ENCODE measurements around the gene FSD1L. TPM values are rescaled to one million over a fixed set of nuclear protein-coding genes. Genes with fewer than 3 reads are reported as not detected.

Gene FSD1L
- polyA plus RNA-seq, 2 of the 4 experiments (the other 2 are of a cell fraction): 3.2 to 8.5 TPM

DNA sequence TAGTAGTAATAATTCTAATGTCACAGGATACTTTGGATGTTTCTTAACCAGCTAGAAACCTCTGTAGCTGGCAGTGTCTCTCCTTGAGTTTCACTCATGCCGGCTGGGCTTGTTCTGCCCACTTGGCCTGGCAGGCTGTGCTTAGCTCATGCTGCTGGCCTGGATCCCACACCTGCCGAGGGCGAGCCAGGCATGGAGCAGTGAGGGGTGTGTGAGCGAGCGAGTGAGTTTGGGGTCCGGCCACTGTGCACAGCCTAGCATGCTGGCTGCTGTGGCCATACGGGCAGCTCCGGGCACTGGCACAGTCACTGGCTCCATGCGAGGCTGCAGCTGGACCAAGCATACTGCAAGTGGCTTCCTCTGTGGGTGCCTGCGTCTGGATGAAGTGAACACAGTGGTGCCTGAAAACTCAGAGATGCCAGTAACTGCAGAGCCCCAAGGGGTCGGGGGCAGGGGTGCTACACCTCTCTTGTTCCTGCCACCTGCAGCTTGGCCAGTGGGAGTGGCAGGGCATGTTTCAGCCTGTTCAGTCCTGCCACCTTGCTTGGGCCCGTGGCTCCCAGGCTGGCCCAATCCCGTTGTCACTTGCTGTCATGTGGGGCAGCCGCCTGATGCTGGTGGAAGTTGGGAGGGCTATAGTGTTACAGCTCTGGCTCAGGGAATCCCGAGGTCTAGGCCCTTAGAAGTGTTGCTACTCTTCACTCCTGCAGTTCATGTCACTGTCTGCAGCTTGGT, 9.9 kb downstream of the FSD1L start:
- no peaks in the 10 kb centered on the region for H3K9me3 ChIP-seq
- TF ChIP-seq, protein P1, sequence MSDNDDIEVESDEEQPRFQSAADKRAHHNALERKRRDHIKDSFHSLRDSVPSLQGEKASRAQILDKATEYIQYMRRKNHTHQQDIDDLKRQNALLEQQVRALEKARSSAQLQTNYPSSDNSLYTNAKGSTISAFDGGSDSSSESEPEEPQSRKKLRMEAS (IDR thresholded peaks at IDR 0.05): no peak
- no peak overlapping the region for H3K4me2 ChIP-seq
- no peak overlapping the region for H3K27ac ChIP-seq
- ChIA-PET CTCF (interaction anchor here (0.7 to 1.6 kb wide), 2 partner anchors 10 to 43 kb away, joined by 3 read pairs; no protein-coding TSS in a partner anchor), POLR2A (interaction anchor here (1.1 kb wide), 1 partner anchor 11 kb away, joined by 3 read pairs; no protein-coding TSS in a partner anchor)
- FAIRE-seq (no peak), DNase-seq (ENCODE audit: low read depth in 1 of 2, low spot score in 1 of 2) (no peak), ATAC-seq (no peak; a peak in 1 of 6 replicates)
- no peak overlapping the region for H3K4me3 ChIP-seq
- no peaks in the 10 kb centered on the region for H3K4me1 ChIP-seq
- WGBS (ENCODE audit: missing lambda C conversion rate): 94% methylated on average over 11 of the region's 15 CpGs

DNA sequence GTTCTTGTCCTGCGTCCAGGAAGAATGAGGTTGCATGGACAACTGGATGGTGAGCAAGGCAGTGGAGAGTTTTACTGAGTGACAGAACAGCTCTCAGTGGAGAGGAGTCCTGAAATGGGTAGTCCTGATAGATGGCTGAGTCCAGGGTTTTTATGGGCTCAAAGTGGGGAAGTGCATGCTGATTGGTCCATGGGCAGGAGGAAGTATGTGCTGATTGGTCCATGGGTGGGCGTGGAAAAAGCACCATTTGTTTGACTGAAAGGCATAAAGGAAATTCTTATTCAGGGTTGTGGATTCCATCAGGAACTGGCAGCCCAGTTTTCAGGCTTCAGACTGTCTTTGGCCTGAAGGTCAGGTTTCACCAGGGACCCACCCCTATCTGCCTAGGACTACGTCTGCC, 10.6 kb downstream of the FSD1L start:
- no peak overlapping the region for H3K4me2 ChIP-seq
- POLR2A ChIA-PET: no interaction called here
- ATAC-seq (peak in 1 of 2 experiments; percentile 44; a peak in 2 of 6 replicates), FAIRE-seq (no peak), DNase-seq (ENCODE audit: low read depth in 1 of 2, low spot score in 1 of 2) (no peak)
- TF ChIP-seq FOSB (CRISPR knock-in tag; IDR thresholded peaks at IDR 0.05): no peak
- TF ChIP-seq EP300 (IDR thresholded peaks at IDR 0.05): no peak
- TF ChIP-seq, protein P2, sequence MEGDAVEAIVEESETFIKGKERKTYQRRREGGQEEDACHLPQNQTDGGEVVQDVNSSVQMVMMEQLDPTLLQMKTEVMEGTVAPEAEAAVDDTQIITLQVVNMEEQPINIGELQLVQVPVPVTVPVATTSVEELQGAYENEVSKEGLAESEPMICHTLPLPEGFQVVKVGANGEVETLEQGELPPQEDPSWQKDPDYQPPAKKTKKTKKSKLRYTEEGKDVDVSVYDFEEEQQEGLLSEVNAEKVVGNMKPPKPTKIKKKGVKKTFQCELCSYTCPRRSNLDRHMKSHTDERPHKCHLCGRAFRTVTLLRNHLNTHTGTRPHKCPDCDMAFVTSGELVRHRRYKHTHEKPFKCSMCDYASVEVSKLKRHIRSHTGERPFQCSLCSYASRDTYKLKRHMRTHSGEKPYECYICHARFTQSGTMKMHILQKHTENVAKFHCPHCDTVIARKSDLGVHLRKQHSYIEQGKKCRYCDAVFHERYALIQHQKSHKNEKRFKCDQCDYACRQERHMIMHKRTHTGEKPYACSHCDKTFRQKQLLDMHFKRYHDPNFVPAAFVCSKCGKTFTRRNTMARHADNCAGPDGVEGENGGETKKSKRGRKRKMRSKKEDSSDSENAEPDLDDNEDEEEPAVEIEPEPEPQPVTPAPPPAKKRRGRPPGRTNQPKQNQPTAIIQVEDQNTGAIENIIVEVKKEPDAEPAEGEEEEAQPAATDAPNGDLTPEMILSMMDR (IDR thresholded peaks at IDR 0.05): no peak
- TF ChIP-seq ZC3H11A (IDR thresholded peaks at IDR 0.05): no peak
- TF ChIP-seq, protein P3, sequence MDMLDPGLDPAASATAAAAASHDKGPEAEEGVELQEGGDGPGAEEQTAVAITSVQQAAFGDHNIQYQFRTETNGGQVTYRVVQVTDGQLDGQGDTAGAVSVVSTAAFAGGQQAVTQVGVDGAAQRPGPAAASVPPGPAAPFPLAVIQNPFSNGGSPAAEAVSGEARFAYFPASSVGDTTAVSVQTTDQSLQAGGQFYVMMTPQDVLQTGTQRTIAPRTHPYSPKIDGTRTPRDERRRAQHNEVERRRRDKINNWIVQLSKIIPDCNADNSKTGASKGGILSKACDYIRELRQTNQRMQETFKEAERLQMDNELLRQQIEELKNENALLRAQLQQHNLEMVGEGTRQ (IDR thresholded peaks at IDR 0.05): no peak
- TF ChIP-seq KDM5A (IDR thresholded peaks at IDR 0.05): no peak
- no peak for TF ChIP-seq HOXB5 (CRISPR knock-in tag; IDR thresholded peaks at IDR 0.05)
- TF ChIP-seq POLR2A (IDR thresholded peaks at IDR 0.05; ENCODE audit: low read length): no peak
- H3K4me1 ChIP-seq: no peaks in the 10 kb centered on the region
- no peak overlapping the region for H3K4me3 ChIP-seq
- 91% methylated on average over 3 of the region's 3 CpGs for WGBS (ENCODE audit: missing lambda C conversion rate)
- H3K9me3 ChIP-seq: no peaks in the 10 kb centered on the region
- no peak overlapping the region for H3K27ac ChIP-seq
- CTCF ChIA-PET: interaction anchor here (0.7 kb wide), 1 partner anchor 11 kb away, joined by 3 read pairs; no protein-coding TSS in a partner anchor

DNA sequence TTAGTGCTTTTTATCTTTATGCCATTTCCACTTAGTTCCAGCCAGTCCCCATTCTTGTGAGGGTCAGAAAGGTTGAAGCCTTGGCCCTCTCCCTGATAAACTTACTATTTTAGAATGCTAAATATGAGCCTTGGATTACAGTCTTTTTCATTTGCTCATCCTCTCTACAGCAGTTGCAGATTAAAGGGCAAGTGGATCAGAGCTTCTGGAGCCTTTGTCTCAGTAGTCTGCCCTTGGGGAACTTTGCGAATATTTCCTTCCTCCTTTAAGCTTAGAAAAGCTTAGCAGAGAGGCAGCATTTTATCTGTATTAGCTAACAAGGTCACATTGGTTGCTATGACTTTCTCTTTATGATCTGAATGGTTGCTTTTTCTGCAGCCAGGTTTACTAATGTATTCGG, 11.5 kb downstream of the FSD1L start:
- no peaks in the 10 kb centered on the region for H3K4me1 ChIP-seq
- no peak for TF ChIP-seq MAZ (IDR thresholded peaks at IDR 0.05; ENCODE audit: borderline replicate concordance, low read depth, low read length)
- no peak for TF ChIP-seq ZFP36 (IDR thresholded peaks at IDR 0.05; ENCODE audit: borderline replicate concordance, partially characterized antibody)
- no peak for TF ChIP-seq GATA3 (IDR thresholded peaks at IDR 0.05; ENCODE audit: borderline replicate concordance)
- TF ChIP-seq, protein P4, sequence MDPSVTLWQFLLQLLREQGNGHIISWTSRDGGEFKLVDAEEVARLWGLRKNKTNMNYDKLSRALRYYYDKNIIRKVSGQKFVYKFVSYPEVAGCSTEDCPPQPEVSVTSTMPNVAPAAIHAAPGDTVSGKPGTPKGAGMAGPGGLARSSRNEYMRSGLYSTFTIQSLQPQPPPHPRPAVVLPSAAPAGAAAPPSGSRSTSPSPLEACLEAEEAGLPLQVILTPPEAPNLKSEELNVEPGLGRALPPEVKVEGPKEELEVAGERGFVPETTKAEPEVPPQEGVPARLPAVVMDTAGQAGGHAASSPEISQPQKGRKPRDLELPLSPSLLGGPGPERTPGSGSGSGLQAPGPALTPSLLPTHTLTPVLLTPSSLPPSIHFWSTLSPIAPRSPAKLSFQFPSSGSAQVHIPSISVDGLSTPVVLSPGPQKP (IDR thresholded peaks at IDR 0.05; ENCODE audit: low read depth, low read length): no peak
- TF ChIP-seq, protein P5, sequence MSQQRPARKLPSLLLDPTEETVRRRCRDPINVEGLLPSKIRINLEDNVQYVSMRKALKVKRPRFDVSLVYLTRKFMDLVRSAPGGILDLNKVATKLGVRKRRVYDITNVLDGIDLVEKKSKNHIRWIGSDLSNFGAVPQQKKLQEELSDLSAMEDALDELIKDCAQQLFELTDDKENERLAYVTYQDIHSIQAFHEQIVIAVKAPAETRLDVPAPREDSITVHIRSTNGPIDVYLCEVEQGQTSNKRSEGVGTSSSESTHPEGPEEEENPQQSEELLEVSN (IDR thresholded peaks at IDR 0.05; ENCODE audit: borderline replicate concordance, low read depth): no peak
- TF ChIP-seq, protein P6, sequence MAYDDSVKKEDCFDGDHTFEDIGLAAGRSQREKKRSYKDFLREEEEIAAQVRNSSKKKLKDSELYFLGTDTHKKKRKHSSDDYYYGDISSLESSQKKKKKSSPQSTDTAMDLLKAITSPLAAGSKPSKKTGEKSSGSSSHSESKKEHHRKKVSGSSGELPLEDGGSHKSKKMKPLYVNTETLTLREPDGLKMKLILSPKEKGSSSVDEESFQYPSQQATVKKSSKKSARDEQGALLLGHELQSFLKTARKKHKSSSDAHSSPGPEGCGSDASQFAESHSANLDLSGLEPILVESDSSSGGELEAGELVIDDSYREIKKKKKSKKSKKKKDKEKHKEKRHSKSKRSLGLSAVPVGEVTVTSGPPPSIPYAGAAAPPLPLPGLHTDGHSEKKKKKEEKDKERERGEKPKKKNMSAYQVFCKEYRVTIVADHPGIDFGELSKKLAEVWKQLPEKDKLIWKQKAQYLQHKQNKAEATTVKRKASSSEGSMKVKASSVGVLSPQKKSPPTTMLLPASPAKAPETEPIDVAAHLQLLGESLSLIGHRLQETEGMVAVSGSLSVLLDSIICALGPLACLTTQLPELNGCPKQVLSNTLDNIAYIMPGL (CRISPR knock-in tag; IDR thresholded peaks at IDR 0.05; ENCODE audit: borderline replicate concordance): no peak
- TF ChIP-seq ZNF302 (CRISPR knock-in tag; IDR thresholded peaks at IDR 0.05): no peak
- no peak for TF ChIP-seq RFX5 (IDR thresholded peaks at IDR 0.05)
- no peak for TF ChIP-seq HDAC2 (IDR thresholded peaks at IDR 0.05)
- no peak for TF ChIP-seq FOSL2 (IDR thresholded peaks at IDR 0.05)
- TF ChIP-seq FOSL2 (CRISPR knock-in tag; IDR thresholded peaks at IDR 0.05): no peak
- TF ChIP-seq POLR2A (IDR thresholded peaks at IDR 0.05; ENCODE audit: low read length): no peak
- no peak for TF ChIP-seq MYC (IDR thresholded peaks at IDR 0.05; ENCODE audit: borderline replicate concordance, low read length)
- no peak for TF ChIP-seq JUNB (IDR thresholded peaks at IDR 0.05)
- no peak for TF ChIP-seq EHF (CRISPR knock-in tag; IDR thresholded peaks at IDR 0.05)
- no peak for TF ChIP-seq CHD4 (IDR thresholded peaks at IDR 0.05; ENCODE audit: borderline replicate concordance)
- no peak for TF ChIP-seq EHMT2 (IDR thresholded peaks at IDR 0.05; ENCODE audit: low read depth)
- no peak for TF ChIP-seq BHLHE40 (IDR thresholded peaks at IDR 0.05; ENCODE audit: low read depth, low read length)
- TF ChIP-seq HOXA7 (CRISPR knock-in tag; IDR thresholded peaks at IDR 0.05): no peak
- no peak for TF ChIP-seq ZSCAN20 (CRISPR knock-in tag; IDR thresholded peaks at IDR 0.05)
- FAIRE-seq: no peak
- POLR2A ChIA-PET: interaction anchor here (1.4 kb wide), 1 partner anchor 11 kb away, joined by 6 read pairs; no protein-coding TSS in a partner anchor
- H3K27ac ChIP-seq: no peak overlapping the region
- WGBS (ENCODE audit: missing lambda C conversion rate): 81% methylated on average over 2 of the region's 2 CpGs
- no peak overlapping the region for H3K4me2 ChIP-seq
- no peak for DNase-seq (ENCODE audit: low read depth in 1 of 2, low spot score in 1 of 2)
- H3K9me3 ChIP-seq: no peaks in the 10 kb centered on the region
- H3K4me3 ChIP-seq: no peak overlapping the region
- ATAC-seq: no peak
- CTCF ChIA-PET: no interaction called here
